K562 (cell line): ENCODE results near the gene C17orf50. TPM values are rescaled to one million over a fixed set of nuclear protein-coding genes. Genes with fewer than 3 reads are reported as not detected.

ENCODE experiments used
- COPS2 ChIP-seq: fragments of 450-650 bp; conservative IDR thresholded peaks from 2 replicates; pipeline ENCODE4 v1.6.1; 2016; ENCODE audit warnings: mild to moderate bottlenecking, moderate library complexity
- E2F3 ChIP-seq: fragments of 250-450 bp; sonication (Bioruptor Pico); IDR thresholded peaks from 2 replicates; pipeline ENCODE4 v1.4.0; 2020; ENCODE audit warnings: mild to moderate bottlenecking
- HEY1 ChIP-seq: fragments of 250-450 bp; sonication (Bioruptor Pico); IDR thresholded peaks from 2 replicates; pipeline ENCODE4 v1.5.0; 2020; ENCODE audit warnings: mild to moderate bottlenecking, moderate library complexity, borderline replicate concordance
- HIVEP1 ChIP-seq: fragments of 250-450 bp; sonication (Bioruptor Pico); IDR thresholded peaks from 2 replicates; pipeline ENCODE4 v1.4.0; 2020; ENCODE audit warnings: mild to moderate bottlenecking
- HSF4 ChIP-seq: fragments of 250-450 bp; sonication (Bioruptor Pico); IDR thresholded peaks from 2 replicates; pipeline ENCODE4 v2.1.2; 2022; ENCODE audit warnings: mild to moderate bottlenecking, moderate library complexity, borderline replicate concordance
- MAFK ChIP-seq: IDR thresholded peaks from 2 replicates; pipeline ENCODE4 v1.6.1; 2011; ENCODE audit warnings: low read length, improper control_type of control experiment
- MCM7 ChIP-seq, 2 experiments: fragments of 450-650 bp; IDR thresholded peaks; 2 replicates each; pipeline ENCODE4 v1.6.1; 2016 to 2018
- MECOM ChIP-seq: fragments of 250-450 bp; sonication (Bioruptor Pico); IDR thresholded peaks from 2 replicates; pipeline ENCODE4 v1.8.0; 2022; ENCODE audit warnings: inconsistent platforms
- NCOA1 ChIP-seq: fragments of 450-650 bp; IDR thresholded peaks from 2 replicates; pipeline ENCODE4 v1.6.1; 2016; ENCODE audit warnings: low read depth
- POLR3G ChIP-seq: IDR thresholded peaks from 2 replicates; pipeline ENCODE4 v1.6.1; 2011; ENCODE audit not compliant: insufficient read length, insufficient replicate concordance; ENCODE audit errors: extremely low read depth
- PTRF ChIP-seq: fragments of 450-650 bp; IDR thresholded peaks from 2 replicates; pipeline ENCODE4 v1.6.1; 2016; ENCODE audit warnings: mild to moderate bottlenecking, missing genetic modification characterization, missing compliant biosample characterization
- RAD51 ChIP-seq: fragments of 450-650 bp; IDR thresholded peaks from 2 replicates; pipeline ENCODE4 v1.7.1; 2016; ENCODE audit warnings: low read depth, mild to moderate bottlenecking, borderline replicate concordance
- SMAD4 ChIP-seq: fragments of 250-450 bp; sonication (Bioruptor Pico); conservative IDR thresholded peaks from 2 replicates; pipeline ENCODE4 v1.8.0; 2021; ENCODE audit warnings: inconsistent platforms, mild to moderate bottlenecking, moderate library complexity
- TEAD1 ChIP-seq, 2 experiments: fragments of 450-650 bp in 1 of 2; sonication (generic) in 1 of 2; formaldehyde crosslinking; IDR thresholded peaks; 2 replicates each; pipeline versions ENCODE4 v1.4.0 to v1.8.0; 2020 to 2022; ENCODE audit warnings: mild to moderate bottlenecking in 2 of 2, missing genetic modification reagents in 1 of 2
- ZKSCAN1 ChIP-seq: fragments of 150-350 bp; IDR thresholded peaks from 2 replicates; pipeline ENCODE4 v1.6.1; 2016; ENCODE audit warnings: low read depth, low read length
- ZNF212 ChIP-seq: fragments of 450-650 bp; formaldehyde crosslinking; IDR thresholded peaks from 2 replicates; pipeline ENCODE4 v1.4.0; 2020; ENCODE audit warnings: mild to moderate bottlenecking
- ZNF354B ChIP-seq: fragments of 250-450 bp; sonication (Bioruptor Pico); IDR thresholded peaks from 2 replicates; pipeline ENCODE4 v1.4.0; 2020
- ZNF584 ChIP-seq: fragments of 200-800 bp; sonication (Bioruptor generic); IDR thresholded peaks from 2 replicates; pipeline ENCODE4 v1.6.1; 2016; ENCODE audit warnings: low read depth, mild to moderate bottlenecking, missing genetic modification characterization, missing compliant biosample characterization
- ZNF76 ChIP-seq: fragments of 250-450 bp; sonication (Bioruptor Pico); IDR thresholded peaks from 2 replicates; pipeline ENCODE4 v1.4.0; 2020; ENCODE audit warnings: mild to moderate bottlenecking, moderate library complexity, borderline replicate concordance
- ZNF77 ChIP-seq: fragments of 250-450 bp; sonication (Bioruptor Pico); IDR thresholded peaks from 2 replicates; pipeline ENCODE4 v1.5.0; 2020
- polyA plus RNA-seq, 8 experiments: library from polyadenylated mRNA; depleted of rRNA in 4 of 8; stranded (reverse) in 5 of 8; unstranded in 3 of 8; fragments of >200 nt; fragmentation: Nextera tagmentation in 2 of 8; fragmentation: Illumina TruSeq in 1 of 8; extraction: Ambion mirVana in 2 of 8; extraction: Trizol in 1 of 8; gene quantifications; 2 replicates each; pipeline versions ENCODE4 v1.2.1 to v1.2.3, GENCODE V29; 2011 to 2014; ENCODE audit warnings: inconsistent platforms in 1 of 8, missing spikeins in 1 of 8
- total RNA-seq, 7 experiments: library from RNA; depleted of rRNA in 6 of 7; stranded (reverse); fragments of >200 nt in 6 of 7; fragmentation: Illumina TruSeq in 2 of 7; extraction: Trizol in 2 of 7; gene quantifications; 2 replicates each; pipeline versions ENCODE4 v1.2.1 to v1.2.3, GENCODE V29; 2011 to 2021; ENCODE audit warnings: low replicate concordance in 1 of 7
- TF ChIP-seq, protein P1 (sequence below): fragments of 450-650 bp; IDR thresholded peaks from 2 replicates; pipeline ENCODE4 v1.6.1; 2017; ENCODE audit warnings: antibody characterized with exemption, mild to moderate bottlenecking
- TF ChIP-seq, protein P2 (sequence below): fragments of 200-800 bp; sonication (Bioruptor generic); IDR thresholded peaks from 2 replicates; pipeline ENCODE4 v1.6.1; 2017; ENCODE audit warnings: missing genetic modification characterization, missing compliant biosample characterization
- TF ChIP-seq, protein P3 (sequence below), 2 experiments: fragments of 200-800 bp in 1 of 2; sonication (Bioruptor generic) in 1 of 2; sonication (generic) in 1 of 2; formaldehyde crosslinking in 1 of 2; IDR thresholded peaks in 1 of 2; conservative IDR thresholded peaks in 1 of 2; 2 replicates each; pipeline versions ENCODE4 v1.5.0 to v1.6.1; 2016 to 2020; ENCODE audit warnings: missing compliant biosample characterization in 1 of 2, missing genetic modification characterization in 1 of 2, missing genetic modification reagents in 1 of 2

The C17orf50 gene
- total and polyA plus RNA-seq, 9 of the 15 experiments (the other 6 are each of a cell fraction or from before 2014, with no cell fraction given): not detected

DNA sequence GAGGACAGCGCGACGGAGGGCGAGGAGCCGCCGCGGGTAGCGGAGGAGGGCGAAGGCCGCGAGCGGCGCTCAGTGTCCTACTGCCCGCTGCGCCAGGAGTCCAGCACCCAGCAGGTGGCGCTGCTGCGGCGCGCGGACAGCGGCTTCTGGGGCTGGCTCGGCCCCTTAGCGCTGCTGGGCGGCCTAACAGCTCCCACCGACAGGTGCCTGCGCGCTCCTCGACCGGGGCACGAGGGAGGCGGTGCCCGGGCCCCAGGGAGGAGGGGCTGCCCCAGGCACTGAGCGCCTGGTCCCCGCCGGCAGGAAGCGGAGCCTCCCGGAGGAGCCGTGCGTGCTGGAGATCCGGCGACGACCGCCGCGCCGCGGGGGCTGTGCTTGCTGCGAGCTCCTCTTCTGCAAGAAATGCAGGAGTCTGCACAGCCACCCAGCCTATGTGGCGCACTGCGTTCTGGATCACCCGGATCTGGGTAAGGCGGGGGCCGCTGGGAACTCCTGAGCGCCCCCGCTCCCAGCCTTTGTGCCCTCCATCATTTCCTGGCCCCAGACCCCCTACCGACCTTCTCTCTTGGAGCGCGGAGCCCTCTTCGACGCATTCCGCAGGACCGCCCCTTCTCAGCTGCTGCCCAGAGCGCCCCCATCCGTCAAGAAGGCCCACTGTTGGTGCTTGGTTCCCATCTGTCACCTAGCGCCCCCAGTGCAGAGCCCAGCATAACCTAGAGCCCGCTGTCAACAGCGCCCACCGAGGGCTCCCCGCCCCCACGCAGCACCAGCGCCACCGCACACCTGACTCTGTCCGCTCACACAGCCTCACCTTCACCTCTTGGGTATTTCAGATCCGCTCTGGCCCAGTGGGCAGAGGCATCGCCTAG lies 3.7 kb downstream of the C17orf50 start (continued):
- TF ChIP-seq, protein P1, sequence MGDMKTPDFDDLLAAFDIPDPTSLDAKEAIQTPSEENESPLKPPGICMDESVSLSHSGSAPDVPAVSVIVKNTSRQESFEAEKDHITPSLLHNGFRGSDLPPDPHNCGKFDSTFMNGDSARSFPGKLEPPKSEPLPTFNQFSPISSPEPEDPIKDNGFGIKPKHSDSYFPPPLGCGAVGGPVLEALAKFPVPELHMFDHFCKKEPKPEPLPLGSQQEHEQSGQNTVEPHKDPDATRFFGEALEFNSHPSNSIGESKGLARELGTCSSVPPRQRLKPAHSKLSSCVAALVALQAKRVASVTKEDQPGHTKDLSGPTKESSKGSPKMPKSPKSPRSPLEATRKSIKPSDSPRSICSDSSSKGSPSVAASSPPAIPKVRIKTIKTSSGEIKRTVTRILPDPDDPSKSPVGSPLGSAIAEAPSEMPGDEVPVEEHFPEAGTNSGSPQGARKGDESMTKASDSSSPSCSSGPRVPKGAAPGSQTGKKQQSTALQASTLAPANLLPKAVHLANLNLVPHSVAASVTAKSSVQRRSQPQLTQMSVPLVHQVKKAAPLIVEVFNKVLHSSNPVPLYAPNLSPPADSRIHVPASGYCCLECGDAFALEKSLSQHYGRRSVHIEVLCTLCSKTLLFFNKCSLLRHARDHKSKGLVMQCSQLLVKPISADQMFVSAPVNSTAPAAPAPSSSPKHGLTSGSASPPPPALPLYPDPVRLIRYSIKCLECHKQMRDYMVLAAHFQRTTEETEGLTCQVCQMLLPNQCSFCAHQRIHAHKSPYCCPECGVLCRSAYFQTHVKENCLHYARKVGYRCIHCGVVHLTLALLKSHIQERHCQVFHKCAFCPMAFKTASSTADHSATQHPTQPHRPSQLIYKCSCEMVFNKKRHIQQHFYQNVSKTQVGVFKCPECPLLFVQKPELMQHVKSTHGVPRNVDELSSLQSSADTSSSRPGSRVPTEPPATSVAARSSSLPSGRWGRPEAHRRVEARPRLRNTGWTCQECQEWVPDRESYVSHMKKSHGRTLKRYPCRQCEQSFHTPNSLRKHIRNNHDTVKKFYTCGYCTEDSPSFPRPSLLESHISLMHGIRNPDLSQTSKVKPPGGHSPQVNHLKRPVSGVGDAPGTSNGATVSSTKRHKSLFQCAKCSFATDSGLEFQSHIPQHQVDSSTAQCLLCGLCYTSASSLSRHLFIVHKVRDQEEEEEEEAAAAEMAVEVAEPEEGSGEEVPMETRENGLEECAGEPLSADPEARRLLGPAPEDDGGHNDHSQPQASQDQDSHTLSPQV: no peak
- TF ChIP-seq ZNF354B (CRISPR knock-in tag) (no peak), POLR3G (no peak), SMAD4 (CRISPR knock-in tag) (peak; percentile 67; the same call in 1 of the 2 replicates), HSF4 (CRISPR knock-in tag) (no peak), ZNF77 (CRISPR knock-in tag) (no peak), PTRF (no peak), HEY1 (CRISPR knock-in tag) (no peak), ZNF76 (CRISPR knock-in tag) (no peak), COPS2 (no peak), ZNF212 (CRISPR knock-in tag) (no peak), MCM7 (IDR thresholded peaks at IDR 0.05) (no peak), HIVEP1 (CRISPR knock-in tag) (no peak), E2F3 (CRISPR knock-in tag) (no peak), MAFK (no peak), TEAD1 (CRISPR knock-in tag; IDR thresholded peaks at IDR 0.05) (no peak), ZNF584 (CRISPR knock-in tag) (no peak), MECOM (CRISPR knock-in tag) (no peak), NCOA1 (no peak), ZKSCAN1 (0 out of 2 replicates have a peak, but pooled peaks have one; percentile 35), RAD51 (no peak)
- TF ChIP-seq, protein P2, sequence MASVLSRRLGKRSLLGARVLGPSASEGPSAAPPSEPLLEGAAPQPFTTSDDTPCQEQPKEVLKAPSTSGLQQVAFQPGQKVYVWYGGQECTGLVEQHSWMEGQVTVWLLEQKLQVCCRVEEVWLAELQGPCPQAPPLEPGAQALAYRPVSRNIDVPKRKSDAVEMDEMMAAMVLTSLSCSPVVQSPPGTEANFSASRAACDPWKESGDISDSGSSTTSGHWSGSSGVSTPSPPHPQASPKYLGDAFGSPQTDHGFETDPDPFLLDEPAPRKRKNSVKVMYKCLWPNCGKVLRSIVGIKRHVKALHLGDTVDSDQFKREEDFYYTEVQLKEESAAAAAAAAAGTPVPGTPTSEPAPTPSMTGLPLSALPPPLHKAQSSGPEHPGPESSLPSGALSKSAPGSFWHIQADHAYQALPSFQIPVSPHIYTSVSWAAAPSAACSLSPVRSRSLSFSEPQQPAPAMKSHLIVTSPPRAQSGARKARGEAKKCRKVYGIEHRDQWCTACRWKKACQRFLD (CRISPR knock-in tag): no peak
- TF ChIP-seq, protein P3, sequence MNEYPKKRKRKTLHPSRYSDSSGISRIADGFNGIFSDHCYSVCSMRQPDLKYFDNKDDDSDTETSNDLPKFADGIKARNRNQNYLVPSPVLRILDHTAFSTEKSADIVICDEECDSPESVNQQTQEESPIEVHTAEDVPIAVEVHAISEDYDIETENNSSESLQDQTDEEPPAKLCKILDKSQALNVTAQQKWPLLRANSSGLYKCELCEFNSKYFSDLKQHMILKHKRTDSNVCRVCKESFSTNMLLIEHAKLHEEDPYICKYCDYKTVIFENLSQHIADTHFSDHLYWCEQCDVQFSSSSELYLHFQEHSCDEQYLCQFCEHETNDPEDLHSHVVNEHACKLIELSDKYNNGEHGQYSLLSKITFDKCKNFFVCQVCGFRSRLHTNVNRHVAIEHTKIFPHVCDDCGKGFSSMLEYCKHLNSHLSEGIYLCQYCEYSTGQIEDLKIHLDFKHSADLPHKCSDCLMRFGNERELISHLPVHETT (CRISPR knock-in tag; conservative IDR thresholded peaks at IDR 0.05 in 1 of 2, IDR thresholded peaks at IDR 0.05 in 1 of 2): no peak
